DND-41 (cell line): Measurements from ENCODE around the gene U2AF2.

Source experiments
- ATAC-seq: fragments of 200-7000 bp; cut with Tn5 transposase; 3 replicates; pipeline ENCODE4 v1.9.1; 2021; ENCODE audit warnings: low read depth; ENCODE audit not compliant: insufficient read depth
- DNase-seq: peaks from one replicate; pipeline ENCODE4 v3.0.0-alpha.2; 2020
- H2AFZ ChIP-seq: 2 replicates; pipeline ENCODE4 v1.6.0; 2012; ENCODE audit warnings: low read depth, low read length
- H3K27ac ChIP-seq: 2 replicates; pipeline ENCODE4 v1.5.1; 2012; ENCODE audit warnings: low read length, inconsistent platforms
- H3K27me3 ChIP-seq: fragments of 200-600 bp; sonication (generic); 2 replicates; pipeline ENCODE4 v1.6.0; 2012; ENCODE audit warnings: low read length, mild to moderate bottlenecking, inconsistent platforms; ENCODE audit not compliant: insufficient read depth, poor library complexity
- H3K36me3 ChIP-seq: 2 replicates; pipeline ENCODE4 v1.5.1; 2012; ENCODE audit warnings: low read length, inconsistent platforms; ENCODE audit not compliant: insufficient read depth
- H3K4me1 ChIP-seq: 2 replicates; pipeline ENCODE4 v1.5.1; 2012; ENCODE audit warnings: mild to moderate bottlenecking, low read length; ENCODE audit not compliant: insufficient read depth
- H3K4me2 ChIP-seq: 2 replicates; pipeline ENCODE4 v1.6.0; 2012; ENCODE audit warnings: mild to moderate bottlenecking, moderate library complexity, low read length, inconsistent platforms; ENCODE audit not compliant: insufficient read depth
- H3K4me3 ChIP-seq, 2 experiments: fragments of 200-600 bp in 1 of 2; shearing (Covaris generic) in 1 of 2; 2 replicates each; pipeline ENCODE4 v1.5.1; 2012 to 2016; ENCODE audit warnings: inconsistent platforms in 2 of 2, low read length in 2 of 2, mild to moderate bottlenecking in 2 of 2, low read depth in 1 of 2, moderate library complexity in 1 of 2
- H3K79me2 ChIP-seq: 2 replicates; pipeline ENCODE4 v1.6.0; 2012; ENCODE audit warnings: low read length, inconsistent platforms; ENCODE audit not compliant: insufficient read depth
- H3K9ac ChIP-seq: 2 replicates; pipeline ENCODE4 v1.6.0; 2012; ENCODE audit warnings: low read depth, mild to moderate bottlenecking, inconsistent platforms, low read length, moderate library complexity
- H3K9me3 ChIP-seq: 2 replicates; pipeline ENCODE4 v1.5.1; 2012; ENCODE audit warnings: low read length, moderate library complexity, mild to moderate bottlenecking, inconsistent platforms; ENCODE audit not compliant: insufficient read depth, severe bottlenecking
- H4K20me1 ChIP-seq: 2 replicates; pipeline ENCODE4 v1.6.0; 2012; ENCODE audit warnings: low read length; ENCODE audit not compliant: insufficient read depth
- CTCF ChIP-seq: IDR thresholded peaks from 2 replicates; pipeline ENCODE4 v1.5.1; 2012; ENCODE audit warnings: borderline replicate concordance, low read length, moderate library complexity, mild to moderate bottlenecking; ENCODE audit not compliant: poor library complexity, severe bottlenecking; ENCODE audit errors: extremely low read depth
- EZH2 ChIP-seq: IDR thresholded peaks from 3 replicates; pipeline ENCODE4 v1.6.1; 2012; ENCODE audit warnings: borderline replicate concordance, low read depth, mild to moderate bottlenecking, moderate library complexity, low read length, inconsistent platforms; ENCODE audit not compliant: severe bottlenecking

U2AF2 gene

DNA sequence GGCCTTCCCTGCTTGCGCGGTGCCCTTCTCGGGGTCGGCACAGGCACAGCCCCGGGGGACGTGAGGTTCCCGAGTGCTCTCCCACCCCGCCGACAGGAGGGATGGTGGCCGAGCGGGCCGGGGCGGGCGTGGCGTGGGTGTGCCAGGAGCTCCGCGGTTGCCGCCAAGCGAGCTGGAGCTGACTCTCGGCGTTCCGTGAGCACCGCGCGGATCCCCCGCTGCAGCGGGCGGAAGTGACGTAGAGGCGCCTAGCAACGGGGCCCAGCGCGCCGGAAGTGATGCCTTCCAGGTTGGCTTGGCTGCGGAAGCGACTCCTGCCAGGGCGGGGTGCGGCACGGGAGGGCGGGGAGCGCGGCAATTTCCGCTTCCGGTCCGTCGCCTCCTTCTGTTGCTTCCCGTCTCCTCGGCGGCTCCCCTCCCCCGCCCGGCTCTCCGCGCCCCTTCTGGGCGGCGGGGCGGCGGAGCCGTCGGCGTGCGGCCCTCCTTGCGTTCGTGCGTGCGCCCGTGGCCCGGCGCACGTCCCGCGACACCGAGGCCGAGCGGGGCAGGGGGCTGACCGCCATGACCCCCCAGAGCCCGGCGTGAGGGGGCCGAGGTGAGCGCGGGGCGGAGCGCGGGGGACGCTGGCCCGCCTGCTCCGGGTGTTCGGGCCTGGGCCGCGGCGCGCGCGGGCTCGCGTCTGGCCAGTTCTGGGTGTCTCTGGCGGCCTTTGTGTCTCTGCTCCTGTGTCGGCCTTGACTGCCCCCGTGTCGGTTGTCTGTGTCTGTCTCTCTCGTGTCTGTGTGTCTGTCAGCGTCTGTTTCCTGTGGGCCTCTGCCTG, 20.2 kb downstream of the U2AF2 start, which contains the start of gene EPN1:
EPN1 (plus strand) TSS at position 386 of the 820 bp plus-strand sequence. CDS start 3,402 bp downstream, outside the sequence.
- TF ChIP-seq EZH2: no peak
- no peak for TF ChIP-seq CTCF
- Histone ChIP-seq H3K27ac (peak within 1 kb of the TSS; percentile 73), H3K4me2 (peak within 1 kb of the TSS; percentile 94), H3K79me2 (peaks cover 87% of the 10 kb centered on the region), H3K9ac (peak within 1 kb of the TSS; percentile 93), H3K27me3 (no peaks in the 10 kb centered on the region), H4K20me1 (peaks cover 75% of the 10 kb centered on the region), H3K4me1 (peaks cover 60% of the 10 kb centered on the region), H3K36me3 (peaks cover 69% of the 10 kb centered on the region), H2AFZ (peak within 1 kb of the TSS; percentile 71), H3K9me3 (no peaks in the 10 kb centered on the region), H3K4me3 (peak within 1 kb of the TSS; percentile 87 to 97)
- ATAC-seq (peak; percentile 93), DNase-seq (peak; percentile 98)

GRCh38 chr19:55675661-55676354, 21.0 kb downstream of the U2AF2 start:
- no peak for ATAC-seq
- Histone ChIP-seq H3K9me3 (no peaks in the 10 kb centered on the region), H3K4me2 (peak overlapping the region; percentile 94), H2AFZ (peak overlapping the region; percentile 71), H4K20me1 (peaks cover 71% of the 10 kb centered on the region), H3K27me3 (no peaks in the 10 kb centered on the region), H3K4me1 (peaks cover 53% of the 10 kb centered on the region), H3K79me2 (peaks cover 87% of the 10 kb centered on the region), H3K9ac (peak overlapping the region; percentile 93), H3K36me3 (peaks cover 69% of the 10 kb centered on the region), H3K27ac (peak overlapping the region; percentile 73), H3K4me3 (peak overlapping the region; percentile 87 to 97)
- no peak for DNase-seq
- TF ChIP-seq CTCF: no peak

GRCh38 chr19:55676383-55676782, 21.5 kb downstream of the U2AF2 start:
- Histone ChIP-seq H3K79me2 (peaks cover 87% of the 10 kb centered on the region), H2AFZ (no peak overlapping the region), H3K9ac (peak overlapping the region; percentile 93), H3K36me3 (peaks cover 69% of the 10 kb centered on the region), H4K20me1 (peaks cover 70% of the 10 kb centered on the region), H3K4me3 (peak overlapping the region; percentile 87 to 97; a peak in 3 of 4 replicates), H3K4me1 (peaks cover 49% of the 10 kb centered on the region), H3K27me3 (no peaks in the 10 kb centered on the region), H3K4me2 (peak overlapping the region; percentile 94), H3K9me3 (no peaks in the 10 kb centered on the region), H3K27ac (no peak overlapping the region)
- no peak for DNase-seq
- TF ChIP-seq EZH2 (no peak), CTCF (no peak)
- no peak for ATAC-seq
